ENCODE results near the gene NUP62. TPM values are rescaled to one million over a fixed set of nuclear protein-coding genes. Genes with fewer than 3 reads are reported as not detected.
"Not testable (repeated sequence)": the region's sequence is repeated elsewhere in the genome, so short reads cannot be mapped to it uniquely, and the experiment has no call there.

The NUP62 gene, protein sequence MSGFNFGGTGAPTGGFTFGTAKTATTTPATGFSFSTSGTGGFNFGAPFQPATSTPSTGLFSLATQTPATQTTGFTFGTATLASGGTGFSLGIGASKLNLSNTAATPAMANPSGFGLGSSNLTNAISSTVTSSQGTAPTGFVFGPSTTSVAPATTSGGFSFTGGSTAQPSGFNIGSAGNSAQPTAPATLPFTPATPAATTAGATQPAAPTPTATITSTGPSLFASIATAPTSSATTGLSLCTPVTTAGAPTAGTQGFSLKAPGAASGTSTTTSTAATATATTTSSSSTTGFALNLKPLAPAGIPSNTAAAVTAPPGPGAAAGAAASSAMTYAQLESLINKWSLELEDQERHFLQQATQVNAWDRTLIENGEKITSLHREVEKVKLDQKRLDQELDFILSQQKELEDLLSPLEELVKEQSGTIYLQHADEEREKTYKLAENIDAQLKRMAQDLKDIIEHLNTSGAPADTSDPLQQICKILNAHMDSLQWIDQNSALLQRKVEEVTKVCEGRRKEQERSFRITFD
- 51.0 and 69.7 TPM in 2 replicates for total RNA-seq (2014; rRNA removed; shearing (Covaris generic))

DNA sequence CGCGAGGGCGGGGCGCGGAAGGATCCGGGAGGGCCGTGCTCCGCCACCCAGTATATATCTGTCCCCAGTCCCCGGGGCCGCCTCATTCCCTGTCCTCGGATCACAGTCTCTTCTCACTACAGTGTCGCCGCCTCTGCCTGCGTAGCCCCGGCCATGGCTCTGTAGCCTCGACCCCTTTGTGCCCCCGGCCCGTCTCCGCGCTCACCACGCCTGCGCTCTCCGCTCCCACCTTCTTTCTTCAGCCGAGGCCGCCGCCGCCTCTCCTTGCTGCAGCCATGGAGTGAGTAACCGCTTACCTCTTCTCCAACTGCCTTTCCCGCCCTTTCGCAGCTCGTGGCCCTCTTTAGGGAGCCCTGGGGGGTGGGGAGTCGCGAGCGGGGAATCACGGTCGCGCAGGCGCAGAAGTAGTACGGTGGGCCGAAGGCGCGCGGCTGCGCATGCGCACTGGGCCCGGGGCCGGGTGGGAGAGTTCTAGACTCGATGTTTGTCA, at the start of gene NUP62, which contains the start of gene ATF5:
Gene NUP62 (minus strand): TSS at position 384 of the 490 bp plus-strand sequence. CDS start 19,697 bp downstream, outside the sequence.
Gene ATF5 (plus strand): TSS at position 85 of the 490 bp plus-strand sequence. CDS start 1,646 bp downstream, outside the sequence.
- DNase-seq (ENCODE audit: low read depth) = peak; percentile 85

DNA sequence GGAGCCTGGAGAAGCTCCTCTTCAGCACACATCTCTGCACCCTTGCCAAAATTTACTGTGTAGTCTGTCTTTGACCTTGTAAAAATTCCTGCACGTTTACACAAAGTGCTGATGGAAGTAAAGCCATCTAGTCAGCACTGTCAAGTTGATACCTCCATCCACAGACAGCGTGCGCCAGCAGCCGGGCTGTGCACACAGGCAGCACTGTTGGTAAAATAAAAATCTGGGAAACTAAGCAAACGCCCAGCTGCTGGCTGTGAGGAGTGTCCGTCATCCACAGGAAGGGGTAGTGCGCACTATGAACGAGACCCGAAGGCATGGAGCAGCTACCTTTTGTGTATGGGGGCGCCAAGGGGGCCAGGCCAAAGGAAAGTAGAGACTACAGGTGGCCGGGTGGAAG, 49.0 kb upstream of the NUP62 start:
- no peak for DNase-seq (ENCODE audit: low read depth)

DNA sequence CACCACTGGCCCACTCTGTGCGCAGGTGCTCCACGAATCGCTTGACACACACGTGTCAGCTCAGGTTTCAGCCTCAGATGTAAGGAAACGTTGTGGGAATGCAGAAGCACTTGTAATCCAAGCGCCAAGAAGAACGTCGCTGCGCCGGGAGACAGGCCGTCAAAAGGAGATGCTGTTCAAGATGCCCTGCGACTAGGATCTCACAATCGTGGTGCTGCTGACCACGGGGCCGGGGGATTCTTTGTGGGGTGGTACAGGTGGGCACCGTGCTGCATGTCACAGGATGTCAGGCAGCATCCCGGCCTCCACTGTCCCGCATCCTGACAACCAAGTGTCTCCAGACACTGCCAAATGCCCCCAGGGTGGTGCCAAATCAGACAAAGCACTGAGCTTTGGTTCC, 48.6 kb upstream of the NUP62 start:
- DNase-seq (ENCODE audit: low read depth) = no peak

DNA sequence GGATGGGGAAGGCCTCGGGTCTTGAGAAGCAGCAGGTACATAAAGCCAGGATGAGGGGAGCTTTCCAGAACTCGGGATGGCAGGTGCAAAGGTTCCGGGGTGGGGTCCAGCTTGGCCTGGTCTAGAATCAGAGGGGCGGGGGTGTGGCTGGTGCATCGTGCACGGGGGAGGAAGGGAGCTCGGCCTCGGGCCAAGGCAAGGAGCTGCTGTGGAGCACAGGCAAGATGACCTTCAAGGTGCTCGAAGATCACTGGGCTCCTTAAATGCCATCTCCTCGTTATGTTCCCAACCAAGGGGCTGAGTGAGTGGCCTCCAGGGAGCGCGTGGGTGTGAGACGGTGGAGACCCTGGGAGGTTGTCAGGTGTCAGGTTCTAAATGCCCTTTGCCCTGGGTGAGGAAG, 47.8 kb upstream of the NUP62 start:
- DNase-seq (ENCODE audit: low read depth) = no peak

DNA sequence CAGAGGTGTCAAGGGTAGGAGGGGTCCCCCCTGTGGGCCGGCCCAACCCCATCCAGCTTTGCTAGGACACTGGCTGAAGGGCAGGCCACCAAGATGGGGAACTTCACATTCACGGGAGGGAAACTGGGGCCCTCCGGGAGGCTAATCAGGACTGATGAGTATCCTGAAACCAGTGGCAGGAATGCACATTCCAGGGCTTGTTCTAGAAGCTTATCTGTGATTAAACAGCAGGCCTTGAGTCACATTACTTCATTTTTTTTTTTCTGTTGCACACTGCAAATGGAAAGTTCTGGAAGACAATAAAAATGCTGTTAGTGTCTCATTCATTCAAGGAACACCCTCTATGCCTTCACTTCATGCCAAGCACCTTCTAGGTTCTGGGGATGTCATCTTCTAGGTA, 47.2 kb upstream of the NUP62 start:
- DNase-seq (ENCODE audit: low read depth) = no peak

DNA sequence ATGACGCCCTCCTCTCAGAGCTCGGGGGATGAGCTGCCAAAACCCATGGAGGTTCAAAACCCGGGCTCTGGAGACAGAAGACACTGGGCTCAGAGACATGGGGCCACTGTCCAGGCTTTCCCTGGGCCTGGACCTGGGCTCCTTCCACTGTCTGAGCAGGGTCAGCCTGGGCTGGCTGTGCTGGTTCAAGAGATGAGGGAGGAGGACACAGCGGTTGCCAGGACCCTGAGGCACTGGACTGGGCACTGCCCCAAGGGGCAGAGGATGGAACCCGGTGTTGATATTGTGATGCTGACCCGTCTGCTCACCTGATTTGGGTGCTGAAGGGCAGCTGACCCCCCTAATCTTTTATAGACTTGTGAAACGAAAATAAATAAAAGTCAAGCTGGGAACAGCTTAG, 45.7 kb upstream of the NUP62 start:
- no peak for DNase-seq (ENCODE audit: low read depth)

DNA sequence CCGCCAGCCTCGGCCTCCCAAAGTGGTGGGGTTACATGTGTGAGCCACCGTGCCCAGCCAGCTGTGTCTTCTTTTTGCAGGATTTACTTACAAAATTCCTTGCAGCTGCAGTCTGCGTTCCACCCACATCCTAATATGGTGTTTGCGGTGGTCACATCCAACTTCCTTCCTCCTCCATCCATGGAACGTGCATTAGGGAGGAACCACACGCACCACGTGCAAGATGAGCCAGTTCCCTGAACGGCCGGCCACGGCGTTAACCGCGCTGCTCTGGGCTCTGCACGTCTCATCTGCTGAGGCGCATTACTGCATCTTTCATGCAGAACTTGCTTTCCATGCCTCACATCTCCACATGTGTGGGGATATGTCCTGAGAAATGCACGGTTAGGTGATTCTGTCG, 44.7 kb upstream of the NUP62 start:
- DNase-seq (ENCODE audit: low read depth) = peak; percentile 53

DNA sequence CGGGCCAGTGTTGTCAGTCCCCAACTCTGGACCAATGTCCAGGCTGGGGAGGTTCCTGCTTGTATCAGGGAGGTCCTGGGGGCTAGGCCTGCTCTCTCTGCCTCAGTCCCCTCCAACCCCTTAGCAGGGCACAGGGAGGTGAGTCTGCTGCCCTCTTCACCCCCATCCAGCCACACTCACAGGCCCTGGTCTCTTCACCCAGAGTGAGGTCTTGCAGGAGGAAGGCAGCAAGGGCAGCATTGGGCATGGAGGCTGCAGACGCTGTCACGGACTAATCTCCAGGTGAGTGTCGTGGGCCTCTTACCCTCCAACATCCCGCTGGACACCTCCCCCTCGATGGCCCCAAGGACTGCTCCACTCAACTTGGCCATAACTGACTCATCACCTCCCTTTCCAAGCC, 43.5 kb upstream of the NUP62 start:
- no peak for DNase-seq (ENCODE audit: low read depth)

DNA sequence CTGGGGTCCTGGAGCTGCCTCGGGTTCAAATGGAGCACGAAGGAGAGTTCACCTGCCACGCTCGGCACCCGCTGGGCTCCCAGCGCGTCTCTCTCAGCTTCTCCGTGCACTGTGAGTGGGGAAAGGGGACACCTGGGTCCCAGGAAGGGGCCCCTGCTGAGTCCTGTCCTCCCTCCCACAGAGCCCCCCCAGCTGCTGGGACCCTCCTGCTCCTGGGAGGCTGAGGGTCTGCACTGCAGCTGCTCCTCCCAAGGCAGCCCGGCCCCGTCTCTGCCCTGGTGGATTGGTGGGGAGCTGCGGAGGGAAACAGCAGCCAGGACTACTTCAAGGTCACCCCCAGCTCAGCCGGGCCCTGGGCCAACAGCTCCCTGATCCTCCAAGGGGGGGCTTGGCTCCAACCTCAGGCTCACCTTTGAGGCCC, 42.7 kb upstream of the NUP62 start:
- DNase-seq (ENCODE audit: low read depth) = no peak

DNA sequence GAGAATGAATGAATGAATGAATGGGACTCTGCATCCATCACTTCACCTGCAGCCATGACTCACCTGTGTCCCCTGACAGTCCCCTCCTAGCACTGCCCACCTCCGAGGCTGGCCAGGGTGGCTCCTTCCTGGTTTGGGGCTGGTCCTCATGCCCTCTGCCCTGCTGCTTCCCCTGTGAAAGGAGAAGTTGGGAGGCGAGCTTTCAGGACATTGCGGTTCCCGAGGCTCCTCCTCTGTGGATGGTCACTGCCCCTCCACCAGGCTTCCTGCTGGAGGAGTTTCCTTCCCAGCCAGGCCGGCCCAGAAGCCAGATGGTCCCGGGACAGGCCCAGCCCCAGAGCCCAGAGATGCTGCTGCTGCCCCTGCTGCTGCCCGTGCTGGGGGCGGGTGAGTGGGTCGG, 40.1 kb upstream of the NUP62 start:
- DNase-seq (ENCODE audit: low read depth) = not testable (repeated sequence)

DNA sequence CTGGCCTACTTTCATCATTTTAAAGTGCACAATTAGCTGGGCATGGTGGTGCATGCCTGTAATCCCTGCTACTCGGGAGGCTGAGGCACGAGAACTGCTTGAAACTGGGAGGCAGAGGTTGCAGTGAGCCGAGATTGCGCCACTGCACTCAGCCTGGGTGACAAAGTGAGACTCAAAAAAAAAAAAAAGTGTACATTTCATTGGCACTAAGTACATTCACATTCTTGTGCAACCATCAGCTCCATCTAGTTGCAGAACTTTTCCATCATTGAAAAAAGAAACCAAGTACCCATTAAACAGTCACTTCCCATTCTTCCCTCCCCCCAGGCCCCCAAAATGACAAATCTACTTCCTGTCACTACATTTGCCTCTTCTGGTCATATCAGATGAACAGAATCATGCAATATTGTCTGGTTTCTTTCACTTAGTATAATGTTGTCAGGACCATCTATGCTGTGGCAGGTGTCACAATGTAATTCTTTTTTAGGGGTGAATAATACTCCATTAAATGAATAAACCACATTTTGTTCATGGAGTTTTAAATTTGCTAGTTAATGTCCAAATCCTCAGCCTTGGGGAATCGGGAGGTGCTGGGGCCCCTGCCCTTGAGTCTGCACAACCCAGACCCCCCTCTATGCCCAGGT, 39.1 kb upstream of the NUP62 start:
- DNase-seq (ENCODE audit: low read depth) = no peak

DNA sequence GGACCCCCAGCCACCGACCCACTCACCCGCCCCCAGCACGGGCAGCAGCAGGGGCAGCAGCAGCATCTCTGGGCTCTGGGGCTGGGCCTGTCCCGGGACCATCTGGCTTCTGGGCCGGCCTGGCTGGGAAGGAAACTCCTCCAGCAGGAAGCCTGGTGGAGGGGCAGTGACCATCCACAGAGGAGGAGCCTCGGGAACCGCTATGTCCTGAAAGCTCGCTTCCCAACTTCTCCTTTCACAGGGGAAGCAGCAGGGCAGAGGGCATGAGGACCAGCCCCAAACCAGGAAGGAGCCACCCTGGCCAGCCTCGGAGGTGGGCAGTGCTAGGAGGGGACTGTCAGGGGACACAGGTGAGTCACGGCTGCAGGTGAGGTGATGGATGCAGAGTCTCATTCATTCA, 31.7 kb upstream of the NUP62 start, which contains the start of gene SIGLEC11:
Gene SIGLEC11 (minus strand): TSS at position 193 of the 400 bp plus-strand sequence. CDS start 91 bp downstream, at position 102.
- not testable (repeated sequence) for DNase-seq (ENCODE audit: low read depth)

DNA sequence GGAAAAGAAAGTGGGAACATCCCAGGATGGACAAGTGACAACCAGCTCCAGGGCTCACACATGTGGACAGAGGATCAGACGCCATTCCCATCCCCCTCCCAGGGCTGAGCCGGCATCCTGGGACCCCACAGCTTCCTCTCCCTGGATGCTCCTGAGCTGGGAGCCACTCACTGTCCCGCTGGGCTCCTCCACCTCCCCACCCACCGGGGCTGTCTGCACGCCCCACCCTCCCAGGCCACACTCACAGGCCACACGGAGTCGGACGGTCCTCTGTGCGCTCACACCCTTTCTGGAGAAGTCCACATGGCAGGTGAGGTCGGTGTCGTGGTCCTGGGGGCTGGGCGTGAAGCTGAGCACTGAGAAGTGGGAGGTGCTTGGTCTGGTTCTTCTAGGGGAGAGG, 30.6 kb upstream of the NUP62 start:
- DNase-seq (ENCODE audit: low read depth) = not testable (repeated sequence)

DNA sequence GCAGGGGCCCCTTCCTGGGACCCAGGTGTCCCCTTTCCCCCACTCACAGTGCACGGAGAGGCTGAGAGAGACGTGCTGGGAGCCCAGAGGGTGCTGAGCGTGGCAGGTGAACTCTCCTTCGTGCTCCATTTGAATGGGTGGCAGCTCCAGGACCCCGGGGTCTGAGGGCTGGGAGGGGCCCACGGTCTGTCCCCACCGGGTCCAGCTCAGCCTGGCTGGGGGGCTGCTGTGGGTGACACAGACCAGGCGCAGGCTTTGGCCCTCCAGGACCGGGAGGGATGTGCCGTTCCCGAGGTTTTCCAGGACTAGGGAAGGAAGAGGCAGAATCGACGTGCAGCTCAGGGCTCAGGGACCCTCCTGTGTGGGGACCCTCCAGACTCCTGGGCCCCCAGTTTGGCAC, 29.3 kb upstream of the NUP62 start:
- not testable (repeated sequence) for DNase-seq (ENCODE audit: low read depth)

DNA sequence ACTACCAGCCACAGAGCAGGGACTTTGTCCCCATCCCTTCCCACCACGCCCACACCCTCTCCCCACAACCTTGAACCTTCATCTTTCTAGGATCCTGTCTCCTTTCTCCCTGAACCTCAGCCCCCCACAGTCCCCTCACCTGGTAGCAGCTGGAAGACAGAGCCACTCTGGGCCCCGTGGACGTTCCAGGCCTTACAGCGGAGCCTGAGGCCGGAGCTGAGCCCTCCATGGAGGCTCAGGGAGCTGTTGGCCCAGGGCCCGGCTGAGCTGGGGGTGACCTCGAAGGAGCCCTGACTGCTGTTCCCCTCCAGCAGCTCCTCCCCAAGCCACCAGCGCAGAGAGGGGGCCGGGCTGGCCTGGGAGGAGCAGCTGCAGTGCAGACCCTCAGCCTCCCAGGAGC, 28.8 kb upstream of the NUP62 start:
- not testable (repeated sequence) for DNase-seq (ENCODE audit: low read depth)

DNA sequence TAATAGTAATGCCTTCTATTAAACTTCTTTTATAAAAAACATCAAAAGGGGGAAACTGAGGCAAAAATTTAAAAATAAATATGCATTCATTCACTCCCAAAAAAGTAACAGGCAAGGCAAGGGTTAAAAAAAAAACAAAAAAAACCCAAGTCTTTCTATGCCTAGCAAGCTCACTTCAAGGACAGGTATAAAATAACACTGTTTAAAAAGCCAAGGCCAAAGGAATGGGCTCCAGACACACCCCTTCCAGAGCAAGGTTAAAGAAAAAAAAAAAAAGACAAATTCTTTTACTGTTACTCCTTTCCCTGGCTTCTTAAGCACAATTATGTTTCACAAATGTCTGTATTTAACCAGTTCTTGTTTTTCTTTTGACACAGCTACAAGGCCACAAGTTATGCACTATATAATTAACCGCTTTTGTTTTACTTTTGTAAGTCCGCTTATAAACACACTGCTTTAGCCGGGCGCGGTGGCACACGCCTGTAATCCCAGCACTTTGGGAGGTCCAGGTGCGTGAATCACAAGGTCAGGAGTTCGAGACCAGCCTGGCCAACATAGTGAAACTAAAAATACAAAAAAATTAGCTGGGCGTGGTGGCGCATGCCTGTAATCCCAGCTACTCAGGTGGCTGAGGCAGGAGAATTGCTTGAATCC, 28.1 kb upstream of the NUP62 start:
- DNase-seq (ENCODE audit: low read depth) = no peak

DNA sequence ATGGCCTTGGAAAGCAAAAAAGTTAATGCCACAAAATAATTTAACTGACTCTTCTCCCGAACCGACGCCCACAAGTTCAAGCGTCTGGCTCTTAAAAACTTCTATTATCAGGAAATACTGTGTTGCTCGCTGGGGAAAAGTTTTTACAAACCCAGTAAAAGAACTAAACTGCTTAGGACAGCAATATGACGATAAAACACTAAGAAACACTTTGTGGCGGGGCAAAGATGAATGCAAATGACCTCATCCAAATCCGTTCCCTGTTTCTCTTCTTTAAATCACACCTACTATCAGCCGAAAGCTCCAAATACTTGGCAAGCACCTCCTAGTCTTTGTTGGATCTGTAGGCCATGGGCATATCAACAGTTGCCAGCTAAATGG, 26.8 kb upstream of the NUP62 start:
- DNase-seq (ENCODE audit: low read depth) = no peak

DNA sequence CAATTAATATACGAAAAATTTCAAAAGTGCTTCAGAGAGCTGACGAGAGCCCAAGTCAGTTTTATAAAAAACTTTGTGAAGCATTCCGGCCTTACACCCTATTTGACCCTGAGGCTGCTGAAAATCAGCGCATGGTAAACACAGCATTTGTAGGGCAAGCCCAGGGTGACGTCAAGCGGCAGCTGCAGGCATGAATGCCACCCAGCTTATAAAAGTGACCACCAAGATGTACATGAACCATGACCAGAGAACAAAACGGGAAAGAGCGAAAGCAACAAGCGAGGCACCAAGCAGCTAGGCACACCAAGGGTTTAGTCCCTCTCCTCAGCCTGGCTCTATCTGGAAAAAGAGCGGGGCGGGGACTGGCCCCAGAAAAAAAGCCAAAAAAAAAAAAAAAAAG, 25.6 kb upstream of the NUP62 start:
- DNase-seq (ENCODE audit: low read depth) = peak; percentile 35

DNA sequence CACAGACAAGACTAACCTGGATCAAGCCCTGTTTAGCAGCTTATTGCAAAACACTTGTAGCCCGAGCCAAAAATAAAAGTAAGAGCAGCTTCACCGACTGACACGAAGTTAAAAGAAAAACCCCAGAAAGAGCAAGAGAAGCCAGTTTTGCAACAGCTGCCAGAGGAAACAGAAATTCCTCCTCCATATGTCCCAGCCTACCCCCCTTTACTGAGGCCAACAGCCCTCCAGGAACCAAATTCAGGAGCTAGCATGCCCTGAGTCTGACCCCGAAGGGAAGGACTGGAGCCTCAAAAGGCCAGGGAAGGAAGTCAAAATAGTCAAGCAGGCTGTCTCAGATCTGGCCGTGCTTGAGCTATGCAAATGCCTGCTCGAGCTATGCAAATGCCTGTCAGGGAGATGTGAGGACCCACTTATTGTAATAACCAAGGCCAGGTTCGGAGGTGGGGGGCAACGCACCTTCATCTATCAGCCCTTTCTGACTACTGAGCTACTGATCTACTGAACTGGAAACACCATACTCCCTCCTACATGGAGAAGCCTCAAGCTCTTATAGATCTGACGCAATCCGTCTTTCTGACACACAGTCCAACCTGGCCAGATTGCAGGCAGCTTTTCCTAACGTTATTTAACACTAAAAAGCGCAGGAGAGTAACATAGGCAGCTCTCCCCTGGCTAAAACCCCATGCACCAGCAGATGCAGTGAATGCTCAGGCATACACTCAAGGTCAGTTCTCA, 25.0 kb upstream of the NUP62 start:
- no peak for DNase-seq (ENCODE audit: low read depth)

DNA sequence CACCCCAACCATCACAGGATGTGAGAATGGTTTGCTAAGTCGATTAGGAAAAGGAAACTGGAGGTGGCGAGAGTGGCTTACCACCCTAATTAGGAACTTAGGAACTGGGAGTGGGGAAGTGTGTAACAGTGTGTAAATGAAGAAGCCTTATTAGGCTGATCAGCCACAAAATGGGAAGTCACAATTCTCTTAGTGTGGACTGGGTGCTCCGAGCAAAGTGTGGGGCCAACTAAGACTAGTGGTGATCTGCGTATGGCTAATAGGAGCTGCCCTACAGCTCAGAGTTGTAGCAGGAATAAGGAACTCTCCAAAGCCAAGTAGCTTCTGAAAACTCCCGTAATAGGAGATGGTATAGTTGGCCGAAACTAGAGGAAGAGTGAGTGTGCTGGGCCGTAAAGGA, 24.1 kb upstream of the NUP62 start:
- DNase-seq (ENCODE audit: low read depth) = no peak

DNA sequence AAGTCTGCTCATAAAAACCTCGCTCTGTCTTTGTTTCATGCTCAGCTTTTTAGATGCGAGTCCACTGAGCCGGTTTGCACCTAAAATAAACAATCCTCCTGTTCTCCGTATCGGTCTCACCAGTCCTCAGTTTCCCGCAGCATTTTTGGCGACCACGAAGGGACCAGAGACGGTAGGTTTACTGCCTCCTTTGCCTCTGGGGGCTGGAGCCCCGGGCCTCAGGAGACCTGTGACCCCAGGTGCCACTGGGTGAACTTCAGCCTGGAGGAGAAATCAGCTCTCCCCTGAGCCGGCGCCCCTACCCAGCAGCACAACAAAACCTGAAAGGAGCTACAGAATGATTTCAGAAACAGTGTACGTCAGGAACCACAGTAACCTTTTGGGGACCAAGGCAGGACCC, 23.6 kb upstream of the NUP62 start:
- DNase-seq (ENCODE audit: low read depth) = no peak
